Activated B cell treated with CpG ODN at 0.5 μM for 24 hours (primary cell): Measurements from ENCODE around the gene CHRNE. TPM values are rescaled to one million over a fixed set of nuclear protein-coding genes. Genes with fewer than 3 reads are reported as not detected.
"Not testable (repeated sequence)": the region's sequence is repeated elsewhere in the genome, so short reads cannot be mapped to it uniquely, and the experiment has no call there.

Source experiments
- ATAC-seq: fragments of 200-7000 bp; cut with Tn5 transposase; one replicate; pipeline ENCODE4 v1.10.0; 2021; ENCODE audit warnings: low read depth, mild to moderate bottlenecking, moderate library complexity
- CTCF ChIA-PET: fragments of 350-600 bp; sonication (Branson Sonifier 250); formaldehyde crosslinking; loops from one replicate; lab custom pipeline; 2021; ENCODE audit warnings: antibody characterized with exemption; lab: Charles Lee
- POLR2A ChIA-PET: fragments of 350-600 bp; sonication (Branson Sonifier 250); formaldehyde crosslinking; loops from one replicate; lab custom pipeline; 2021; ENCODE audit warnings: antibody characterized with exemption; lab: Charles Lee
- DNase-seq: peaks from one replicate; pipeline ENCODE4 v3.0.0; 2022
- H3K27ac Mint-ChIP-seq: one replicate; pipeline ENCODE4 v1.8.0; 2020; ENCODE audit warnings: mixed read lengths
- H3K27me3 Mint-ChIP-seq: one replicate; pipeline ENCODE4 v1.8.0; 2021; ENCODE audit warnings: mixed read lengths
- H3K36me3 Mint-ChIP-seq: one replicate; pipeline ENCODE4 v1.8.0; 2021; ENCODE audit warnings: low read depth, mixed read lengths
- H3K4me1 Mint-ChIP-seq: one replicate; pipeline ENCODE4 v1.8.0; 2021; ENCODE audit warnings: mixed read lengths
- H3K4me3 Mint-ChIP-seq: one replicate; pipeline ENCODE4 v1.8.0; 2020; ENCODE audit warnings: mild to moderate bottlenecking, mixed read lengths
- H3K9me3 Mint-ChIP-seq: one replicate; pipeline ENCODE4 v1.8.0; 2020; ENCODE audit warnings: mixed read lengths
- intact Hi-C: fragments of 100-400 bp; cut with micrococcal nuclease; formaldehyde crosslinking; loops from one replicate; pipeline ENCODE4 v1.15.1; 2024
- total RNA-seq: library from RNA; stranded (reverse); gene quantifications from 2 replicates; pipeline ENCODE4 v1.2.3, GENCODE V29; 2022
- TF ChIP-seq, protein P1 (sequence below): fragments of 200-600 bp; IDR thresholded peaks from one replicate; pipeline ENCODE4 v1.8.0; 2022; ENCODE audit warnings: antibody characterized with exemption, mild to moderate bottlenecking

The CHRNE gene
- total RNA-seq, 1 donor from 2014 or later, result 0.38 TPM

DNA sequence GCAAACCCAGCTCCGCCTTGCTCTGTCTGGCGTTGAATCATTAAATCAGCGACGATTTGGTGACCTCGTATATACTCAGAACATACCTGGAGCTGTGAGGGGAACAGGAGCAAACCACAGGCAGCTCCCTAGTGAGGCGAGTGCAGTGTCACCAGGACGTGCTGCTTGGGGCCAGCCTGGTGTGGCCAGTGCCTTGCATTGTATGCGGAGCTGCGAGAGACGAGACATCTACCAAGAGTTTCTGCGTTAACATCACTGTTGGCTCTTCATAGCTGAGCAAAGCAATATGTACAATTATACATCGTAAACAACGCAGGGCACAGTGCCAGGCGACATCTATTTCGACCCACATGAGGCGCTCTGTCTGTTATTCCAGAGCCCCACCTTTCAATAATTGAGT, 41.8 kb downstream of the CHRNE start:
- ChIA-PET CTCF (interaction anchor here (0.8 kb wide), 1 partner anchor 28 kb away, joined by 3 read pairs; the partner anchor contains the start of gene MINK1), POLR2A (no interaction called here)
- no peak overlapping the region for H3K4me3 Mint-ChIP-seq
- ATAC-seq (no peak), DNase-seq (no peak)
- no peaks in the 10 kb centered on the region for H3K9me3 Mint-ChIP-seq
- no peak overlapping the region for H3K27ac Mint-ChIP-seq
- TF ChIP-seq, protein P1, sequence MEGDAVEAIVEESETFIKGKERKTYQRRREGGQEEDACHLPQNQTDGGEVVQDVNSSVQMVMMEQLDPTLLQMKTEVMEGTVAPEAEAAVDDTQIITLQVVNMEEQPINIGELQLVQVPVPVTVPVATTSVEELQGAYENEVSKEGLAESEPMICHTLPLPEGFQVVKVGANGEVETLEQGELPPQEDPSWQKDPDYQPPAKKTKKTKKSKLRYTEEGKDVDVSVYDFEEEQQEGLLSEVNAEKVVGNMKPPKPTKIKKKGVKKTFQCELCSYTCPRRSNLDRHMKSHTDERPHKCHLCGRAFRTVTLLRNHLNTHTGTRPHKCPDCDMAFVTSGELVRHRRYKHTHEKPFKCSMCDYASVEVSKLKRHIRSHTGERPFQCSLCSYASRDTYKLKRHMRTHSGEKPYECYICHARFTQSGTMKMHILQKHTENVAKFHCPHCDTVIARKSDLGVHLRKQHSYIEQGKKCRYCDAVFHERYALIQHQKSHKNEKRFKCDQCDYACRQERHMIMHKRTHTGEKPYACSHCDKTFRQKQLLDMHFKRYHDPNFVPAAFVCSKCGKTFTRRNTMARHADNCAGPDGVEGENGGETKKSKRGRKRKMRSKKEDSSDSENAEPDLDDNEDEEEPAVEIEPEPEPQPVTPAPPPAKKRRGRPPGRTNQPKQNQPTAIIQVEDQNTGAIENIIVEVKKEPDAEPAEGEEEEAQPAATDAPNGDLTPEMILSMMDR, result no peak
- H3K36me3 Mint-ChIP-seq, result peaks cover 32% of the 10 kb centered on the region
- intact Hi-C loops, result no loop called here
- H3K4me1 Mint-ChIP-seq, result peaks cover 1% of the 10 kb centered on the region
- H3K27me3 Mint-ChIP-seq, result no peaks in the 10 kb centered on the region

DNA sequence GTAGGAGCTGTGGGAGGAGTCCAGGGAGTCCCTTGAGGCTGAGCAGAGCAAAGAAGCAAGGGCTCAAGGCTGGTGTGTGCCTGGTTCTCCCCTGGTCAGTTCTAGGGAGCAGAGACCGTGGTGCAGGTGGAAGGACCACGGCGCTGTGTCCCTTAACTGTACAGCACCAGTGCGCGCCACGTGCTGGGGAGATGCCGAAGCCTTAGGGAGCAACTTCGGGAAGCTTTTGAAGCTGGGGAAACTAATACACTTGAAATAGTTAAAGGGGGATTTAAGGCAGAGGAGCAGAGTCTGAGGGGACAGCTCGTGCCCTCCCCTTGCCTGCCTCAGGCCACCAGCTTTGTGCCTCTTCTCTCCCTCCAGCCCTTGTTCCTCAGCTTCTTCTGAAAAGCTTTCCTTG, 42.2 kb downstream of the CHRNE start:
- intact Hi-C loops, result no loop called here
- Mint-ChIP-seq H3K27me3 (no peaks in the 10 kb centered on the region), H3K4me1 (peaks cover 1% of the 10 kb centered on the region), H3K27ac (no peak overlapping the region), H3K4me3 (no peak overlapping the region), H3K9me3 (no peaks in the 10 kb centered on the region), H3K36me3 (peaks cover 33% of the 10 kb centered on the region)
- CTCF ChIA-PET, result no interaction called here
- POLR2A ChIA-PET, result no interaction called here
- ATAC-seq (no peak), DNase-seq (no peak)
- TF ChIP-seq, protein P1, result no peak

DNA sequence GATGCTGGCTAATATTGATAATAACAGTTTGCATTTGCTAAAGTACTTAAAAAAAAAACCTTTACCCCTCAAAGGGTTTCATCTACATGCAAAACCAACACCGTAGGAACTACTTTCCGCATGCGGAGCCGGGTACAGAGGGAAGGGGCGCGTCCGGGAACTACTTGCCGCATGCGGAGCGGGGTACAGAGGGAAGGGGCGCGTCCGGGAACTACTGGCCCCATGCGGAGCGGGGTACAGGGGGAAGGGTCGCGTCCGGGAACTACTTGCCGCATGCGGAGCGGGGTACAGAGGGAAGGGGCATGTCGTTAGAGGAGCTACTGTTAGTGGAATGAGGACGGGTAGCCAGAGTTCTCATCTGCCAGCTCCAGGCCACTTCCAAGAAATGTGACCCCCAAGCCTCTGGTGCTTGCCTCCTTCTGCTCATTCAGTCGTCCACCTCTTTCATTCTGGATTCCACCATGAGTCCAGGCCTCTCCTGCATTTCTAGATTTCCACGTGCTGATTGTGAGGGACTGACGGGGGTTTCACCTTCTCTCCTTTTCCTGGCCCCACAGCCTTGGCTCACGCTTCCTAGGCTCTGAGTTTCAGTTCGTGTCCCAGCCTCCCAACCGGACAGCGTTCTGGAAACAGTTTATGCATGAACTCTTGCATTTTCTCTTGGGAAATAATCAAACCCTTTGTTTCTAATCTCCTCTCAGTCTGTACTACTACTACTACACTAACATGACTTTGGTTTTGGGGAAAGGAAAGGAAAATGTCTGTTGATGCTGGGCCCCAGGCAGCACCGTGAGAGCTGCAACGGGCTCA, 42.9 kb downstream of the CHRNE start:
- POLR2A ChIA-PET, result no interaction called here
- CTCF ChIA-PET, result no interaction called here

DNA sequence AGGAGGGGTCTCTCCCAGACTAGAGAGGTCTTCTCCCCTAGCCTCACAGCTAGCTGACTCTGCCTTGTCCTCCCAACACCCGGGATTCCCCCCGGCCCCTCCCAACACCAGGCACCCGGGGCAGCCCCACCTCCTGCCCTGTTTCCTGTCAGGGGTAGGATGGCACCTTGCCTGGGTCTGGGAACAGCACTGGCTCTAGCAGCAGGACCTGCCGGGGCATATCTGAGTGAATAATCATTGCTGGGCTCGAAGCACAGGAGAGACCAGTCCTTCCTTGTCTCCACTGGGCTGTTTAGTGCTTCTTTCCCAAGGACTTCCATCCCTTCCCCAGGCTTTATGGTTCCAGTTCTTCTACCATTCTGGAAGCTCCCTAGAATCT, 44.0 kb downstream of the CHRNE start:
- DNase-seq (no peak), ATAC-seq (no peak)
- TF ChIP-seq, protein P1, result no peak
- ChIA-PET CTCF (no interaction called here), POLR2A (no interaction called here)
- peaks cover 41% of the 10 kb centered on the region for H3K36me3 Mint-ChIP-seq
- H3K27me3 Mint-ChIP-seq, result no peaks in the 10 kb centered on the region
- intact Hi-C loops, result no loop called here
- no peaks in the 10 kb centered on the region for H3K9me3 Mint-ChIP-seq
- H3K27ac Mint-ChIP-seq, result no peak overlapping the region
- no peak overlapping the region for H3K4me3 Mint-ChIP-seq
- H3K4me1 Mint-ChIP-seq, result peaks cover 1% of the 10 kb centered on the region

More for the DNA sequence above, 42.9 kb downstream of the CHRNE start:
- no peak for DNase-seq
- Mint-ChIP-seq H3K9me3 (no peaks in the 10 kb centered on the region), H3K4me1 (peaks cover 1% of the 10 kb centered on the region), H3K36me3 (peaks cover 33% of the 10 kb centered on the region), H3K4me3 (no peak overlapping the region), H3K27me3 (no peaks in the 10 kb centered on the region), H3K27ac (no peak overlapping the region)
- TF ChIP-seq, protein P1, result no peak
- intact Hi-C loops, result no loop called here
- no peak for ATAC-seq

DNA sequence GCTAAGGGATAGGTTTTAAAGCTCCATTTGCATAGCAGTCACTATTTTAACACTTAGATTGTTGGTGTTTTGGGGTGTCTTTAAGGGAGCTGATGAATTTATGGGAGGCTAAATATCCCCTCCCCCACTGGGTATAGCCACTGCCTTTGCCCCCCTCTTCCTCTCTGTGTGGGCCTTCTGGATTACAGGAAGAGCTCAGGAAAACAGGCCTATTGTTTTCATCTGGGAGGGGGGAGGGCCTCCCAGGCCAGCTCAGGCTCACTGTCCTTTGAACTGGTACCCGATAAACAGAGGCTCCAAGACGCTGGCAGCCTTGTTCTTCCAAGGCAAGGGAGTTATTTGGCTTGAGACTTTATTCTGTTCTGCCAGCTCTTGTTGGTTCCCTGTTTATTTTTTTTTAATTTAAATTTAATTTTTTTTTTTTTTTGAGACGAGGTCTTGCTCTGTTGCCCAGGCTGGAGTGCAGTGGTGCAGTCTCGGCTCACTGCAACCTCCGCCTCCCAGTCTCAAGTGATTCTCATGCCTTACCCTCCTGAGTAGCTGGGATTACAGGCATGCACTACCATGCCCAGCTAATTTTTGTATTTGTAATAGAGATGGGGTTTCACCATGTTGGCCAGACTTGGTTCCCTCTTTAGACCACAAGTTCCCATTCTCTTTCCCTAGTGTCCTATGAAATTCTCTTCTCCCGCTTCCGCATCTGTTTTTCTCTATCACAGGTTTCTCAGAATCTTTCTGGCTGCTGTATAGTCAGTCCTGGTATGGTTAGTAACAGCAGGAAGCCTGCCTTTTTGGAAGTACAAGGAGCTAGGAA, 44.6 kb downstream of the CHRNE start:
- intact Hi-C loops, result no loop called here
- Mint-ChIP-seq H3K4me1 (peaks cover 1% of the 10 kb centered on the region), H3K27ac (no peak overlapping the region), H3K27me3 (no peaks in the 10 kb centered on the region), H3K36me3 (peaks cover 40% of the 10 kb centered on the region), H3K9me3 (no peaks in the 10 kb centered on the region), H3K4me3 (no peak overlapping the region)
- CTCF ChIA-PET, result no interaction called here
- TF ChIP-seq, protein P1, result no peak
- no peak for ATAC-seq
- POLR2A ChIA-PET, result no interaction called here
- DNase-seq, result no peak

DNA sequence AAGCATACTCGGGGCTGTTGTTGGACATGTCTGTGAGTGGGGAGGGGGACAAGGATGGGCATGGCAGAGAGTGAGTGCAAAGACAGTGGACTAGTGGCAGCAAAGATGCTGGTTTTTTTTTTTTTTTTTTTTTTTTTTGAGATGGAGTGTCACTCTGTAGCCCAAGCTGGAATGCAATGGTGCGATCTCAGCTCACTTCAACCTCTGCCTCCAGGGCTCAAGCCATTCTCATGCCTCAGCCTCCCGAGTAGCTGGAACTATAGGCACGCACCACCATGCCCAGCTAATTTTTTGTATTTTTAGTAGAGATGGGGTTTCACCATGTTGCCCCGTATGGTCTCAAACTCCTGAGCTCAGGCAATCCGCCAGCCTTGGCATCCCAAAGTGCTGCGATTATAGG, 45.6 kb downstream of the CHRNE start:
- CTCF ChIA-PET, H3K9me3 Mint-ChIP-seq, intact Hi-C loops, H3K27me3 Mint-ChIP-seq, H3K4me1 Mint-ChIP-seq, H3K4me3 Mint-ChIP-seq, H3K27ac Mint-ChIP-seq, DNase-seq, ATAC-seq: not testable (repeated sequence)
- POLR2A ChIA-PET, result interaction anchor here (0.6 kb wide), 1 partner anchor 25 kb away, joined by 7 read pairs; no protein-coding TSS in a partner anchor
- peaks cover 38% of the 10 kb centered on the region for H3K36me3 Mint-ChIP-seq
